ENCODE results near the gene RUNX3.

DNA sequence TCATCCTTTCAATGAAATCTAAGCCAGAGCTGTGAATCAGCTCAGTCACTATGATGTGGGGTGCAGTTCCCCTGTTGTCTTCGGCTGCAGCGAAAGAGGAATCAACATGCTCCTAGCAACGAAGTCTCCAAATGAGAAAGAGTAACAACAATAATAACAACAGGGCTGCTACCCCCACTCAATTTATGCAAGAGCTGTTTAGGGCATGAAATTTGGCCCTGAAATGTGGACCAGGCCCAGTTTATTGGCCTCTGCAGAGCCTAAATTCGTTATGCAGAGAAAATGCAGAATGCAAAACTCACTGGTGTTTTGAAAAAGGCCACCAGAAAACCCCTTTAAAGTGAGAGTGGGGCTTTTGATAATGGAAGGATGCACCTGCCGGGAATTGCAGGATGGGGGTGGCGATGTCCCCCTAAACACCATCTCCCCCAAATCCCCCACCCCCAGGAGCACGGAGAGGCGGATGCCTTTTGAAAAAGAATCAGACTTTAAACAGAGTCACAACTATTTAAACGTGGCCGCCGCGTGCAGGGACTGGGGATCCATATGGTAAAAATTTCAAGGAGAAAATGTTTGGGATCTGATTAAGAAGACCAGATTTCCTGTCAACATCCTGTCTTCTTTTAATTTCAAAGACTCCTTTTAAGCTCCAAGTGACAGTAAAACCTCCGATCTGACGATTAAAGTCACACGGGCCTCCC is 1.9 kb downstream of the RUNX3 start:
- TF ChIP-seq CEBPB (IDR thresholded peaks at IDR 0.05): no peak
- TF ChIP-seq, protein P1, sequence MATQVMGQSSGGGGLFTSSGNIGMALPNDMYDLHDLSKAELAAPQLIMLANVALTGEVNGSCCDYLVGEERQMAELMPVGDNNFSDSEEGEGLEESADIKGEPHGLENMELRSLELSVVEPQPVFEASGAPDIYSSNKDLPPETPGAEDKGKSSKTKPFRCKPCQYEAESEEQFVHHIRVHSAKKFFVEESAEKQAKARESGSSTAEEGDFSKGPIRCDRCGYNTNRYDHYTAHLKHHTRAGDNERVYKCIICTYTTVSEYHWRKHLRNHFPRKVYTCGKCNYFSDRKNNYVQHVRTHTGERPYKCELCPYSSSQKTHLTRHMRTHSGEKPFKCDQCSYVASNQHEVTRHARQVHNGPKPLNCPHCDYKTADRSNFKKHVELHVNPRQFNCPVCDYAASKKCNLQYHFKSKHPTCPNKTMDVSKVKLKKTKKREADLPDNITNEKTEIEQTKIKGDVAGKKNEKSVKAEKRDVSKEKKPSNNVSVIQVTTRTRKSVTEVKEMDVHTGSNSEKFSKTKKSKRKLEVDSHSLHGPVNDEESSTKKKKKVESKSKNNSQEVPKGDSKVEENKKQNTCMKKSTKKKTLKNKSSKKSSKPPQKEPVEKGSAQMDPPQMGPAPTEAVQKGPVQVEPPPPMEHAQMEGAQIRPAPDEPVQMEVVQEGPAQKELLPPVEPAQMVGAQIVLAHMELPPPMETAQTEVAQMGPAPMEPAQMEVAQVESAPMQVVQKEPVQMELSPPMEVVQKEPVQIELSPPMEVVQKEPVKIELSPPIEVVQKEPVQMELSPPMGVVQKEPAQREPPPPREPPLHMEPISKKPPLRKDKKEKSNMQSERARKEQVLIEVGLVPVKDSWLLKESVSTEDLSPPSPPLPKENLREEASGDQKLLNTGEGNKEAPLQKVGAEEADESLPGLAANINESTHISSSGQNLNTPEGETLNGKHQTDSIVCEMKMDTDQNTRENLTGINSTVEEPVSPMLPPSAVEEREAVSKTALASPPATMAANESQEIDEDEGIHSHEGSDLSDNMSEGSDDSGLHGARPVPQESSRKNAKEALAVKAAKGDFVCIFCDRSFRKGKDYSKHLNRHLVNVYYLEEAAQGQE (IDR thresholded peaks at IDR 0.05; ENCODE audit: low read depth): no peak
- no peak for TF ChIP-seq EP300 (IDR thresholded peaks at IDR 0.05; ENCODE audit: borderline replicate concordance)
- no peak for TF ChIP-seq RAD21 (IDR thresholded peaks at IDR 0.05; ENCODE audit: low read depth)
- TF ChIP-seq NFIC (IDR thresholded peaks at IDR 0.05): no peak
- no peak for TF ChIP-seq EGR1 (IDR thresholded peaks at IDR 0.05)
- TF ChIP-seq, protein P2, sequence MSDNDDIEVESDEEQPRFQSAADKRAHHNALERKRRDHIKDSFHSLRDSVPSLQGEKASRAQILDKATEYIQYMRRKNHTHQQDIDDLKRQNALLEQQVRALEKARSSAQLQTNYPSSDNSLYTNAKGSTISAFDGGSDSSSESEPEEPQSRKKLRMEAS (IDR thresholded peaks at IDR 0.05): no peak
- no peak for TF ChIP-seq YY1 (IDR thresholded peaks at IDR 0.05; ENCODE audit: low read depth)
- no peak for TF ChIP-seq TAF1 (IDR thresholded peaks at IDR 0.05; ENCODE audit: low read depth)
- TF ChIP-seq, protein P3, sequence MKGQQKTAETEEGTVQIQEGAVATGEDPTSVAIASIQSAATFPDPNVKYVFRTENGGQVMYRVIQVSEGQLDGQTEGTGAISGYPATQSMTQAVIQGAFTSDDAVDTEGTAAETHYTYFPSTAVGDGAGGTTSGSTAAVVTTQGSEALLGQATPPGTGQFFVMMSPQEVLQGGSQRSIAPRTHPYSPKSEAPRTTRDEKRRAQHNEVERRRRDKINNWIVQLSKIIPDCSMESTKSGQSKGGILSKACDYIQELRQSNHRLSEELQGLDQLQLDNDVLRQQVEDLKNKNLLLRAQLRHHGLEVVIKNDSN (IDR thresholded peaks at IDR 0.05): no peak
